HG03442 (cell line): Measurements from ENCODE around the gene DOCK4.

ENCODE experiments used
- ATAC-seq: cut with Tn5 transposase; IDR thresholded peaks from one replicate; pipeline ENCODE4 v1.9.1; 2021; ENCODE audit warnings: mild to moderate bottlenecking, moderate library complexity; ENCODE audit not compliant: unreplicated experiment

Gene DOCK4

DNA sequence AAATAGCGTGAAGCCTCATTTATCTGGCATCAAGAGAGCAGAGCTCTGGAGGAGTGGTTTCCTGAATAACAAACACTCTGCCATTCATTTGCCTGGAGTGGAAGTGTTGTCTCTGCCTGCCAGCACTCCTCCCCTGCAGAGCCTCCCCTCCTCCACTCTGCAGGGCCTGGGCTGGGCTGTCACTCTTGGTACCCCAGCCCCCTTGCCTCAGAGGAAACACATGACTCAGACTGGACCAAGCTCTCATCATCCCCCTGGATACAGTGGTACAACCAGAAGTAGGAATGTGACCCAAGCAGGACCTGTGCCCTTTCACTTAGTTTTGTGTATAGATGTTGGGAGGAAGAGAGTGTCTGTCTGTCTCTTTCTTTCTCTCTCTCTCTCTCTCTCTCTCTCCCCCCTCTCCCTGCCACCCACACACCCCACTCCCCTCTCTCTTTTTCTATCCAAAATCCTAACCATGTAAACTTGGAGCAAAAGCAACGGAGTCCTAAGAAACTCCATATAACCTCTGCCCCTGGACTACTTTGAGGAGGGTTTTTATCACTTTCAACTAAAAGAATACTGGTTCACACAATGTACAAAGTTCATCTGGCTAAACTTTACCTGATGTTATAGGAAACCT, 43.9 kb downstream of the DOCK4 start:
- no peak for ATAC-seq

- no peak for ATAC-seq
Observed at GRCh38 chr7:112161253-112162141, 44.7 kb downstream of the DOCK4 start.

DNA sequence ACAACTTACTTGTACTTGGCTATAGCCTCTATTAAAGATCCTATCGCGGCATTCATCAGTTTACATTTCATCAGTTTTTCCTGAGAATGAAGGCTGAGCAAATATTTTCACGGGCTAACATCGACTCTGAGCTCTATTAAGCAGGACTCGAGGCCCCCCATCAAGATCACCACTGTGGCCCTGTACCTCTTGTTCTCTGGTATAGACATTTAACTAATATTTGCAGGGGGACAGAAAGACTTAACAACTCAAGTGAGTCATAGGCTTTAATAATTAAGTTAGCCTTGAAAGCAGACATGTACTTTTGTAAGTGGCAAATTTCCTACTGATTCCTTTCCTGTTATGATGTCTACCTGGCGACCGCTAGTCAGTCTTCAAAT, 45.4 kb downstream of the DOCK4 start:
- ATAC-seq, result no peak

- ATAC-seq, result no peak
Observed at GRCh38 chr7:112160130-112160770, 45.9 kb downstream of the DOCK4 start.

DNA sequence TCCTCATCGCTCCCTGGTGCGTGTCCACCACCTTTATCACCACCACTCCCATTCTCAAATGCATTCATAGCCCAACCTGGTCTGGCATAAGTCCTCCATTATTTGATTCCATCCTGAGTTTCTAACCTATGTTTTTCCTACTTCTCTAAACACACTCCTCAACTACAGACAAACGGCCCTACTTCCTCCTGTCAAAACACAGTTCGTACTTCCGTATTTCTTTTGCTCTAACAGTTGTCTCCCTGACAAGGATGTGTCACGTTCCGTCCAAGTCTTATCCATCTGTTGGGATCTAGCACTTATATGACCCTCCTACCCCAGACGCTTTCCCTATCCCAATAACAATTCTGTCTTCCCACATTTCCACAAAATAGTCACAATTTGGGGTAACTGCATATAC, 46.8 kb downstream of the DOCK4 start:
- ATAC-seq, result no peak

GRCh38 chr7:112157072-112157471, 49.1 kb downstream of the DOCK4 start:
- ATAC-seq, result no peak

GRCh38 chr7:112156412-112156811, 49.8 kb downstream of the DOCK4 start:
- no peak for ATAC-seq

DNA sequence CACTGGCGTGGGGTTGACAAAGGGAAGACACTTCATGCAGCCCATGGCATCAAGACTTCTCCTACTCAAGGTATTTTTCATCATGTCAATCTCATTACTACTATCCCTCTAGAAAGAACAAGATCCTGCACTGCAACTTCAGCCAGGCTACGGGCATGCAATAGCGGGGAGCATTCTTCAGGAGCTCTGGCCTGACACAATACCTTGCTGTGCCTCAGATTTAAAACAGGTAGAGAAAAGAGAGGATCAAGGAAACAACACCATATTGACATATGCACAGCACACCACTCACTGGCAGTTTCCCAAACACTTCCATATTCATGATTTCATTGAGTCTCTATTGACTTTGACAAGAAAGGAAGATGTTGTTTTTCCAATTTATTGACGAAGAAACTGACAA, 51.5 kb downstream of the DOCK4 start:
- no peak for ATAC-seq

- ATAC-seq, result no peak
Observed at GRCh38 chr7:112152186-112152585, 54.0 kb downstream of the DOCK4 start.

GRCh38 chr7:112150823-112151641, 55.2 kb downstream of the DOCK4 start:
- no peak for ATAC-seq

GRCh38 chr7:112149734-112150133, 56.5 kb downstream of the DOCK4 start:
- ATAC-seq, result no peak

- ATAC-seq, result no peak
Observed at GRCh38 chr7:112147793-112148361, 58.3 kb downstream of the DOCK4 start.

GRCh38 chr7:112145206-112145605, 61.0 kb downstream of the DOCK4 start:
- no peak for ATAC-seq

GRCh38 chr7:112144284-112145059, 61.7 kb downstream of the DOCK4 start:
- ATAC-seq, result no peak

DNA sequence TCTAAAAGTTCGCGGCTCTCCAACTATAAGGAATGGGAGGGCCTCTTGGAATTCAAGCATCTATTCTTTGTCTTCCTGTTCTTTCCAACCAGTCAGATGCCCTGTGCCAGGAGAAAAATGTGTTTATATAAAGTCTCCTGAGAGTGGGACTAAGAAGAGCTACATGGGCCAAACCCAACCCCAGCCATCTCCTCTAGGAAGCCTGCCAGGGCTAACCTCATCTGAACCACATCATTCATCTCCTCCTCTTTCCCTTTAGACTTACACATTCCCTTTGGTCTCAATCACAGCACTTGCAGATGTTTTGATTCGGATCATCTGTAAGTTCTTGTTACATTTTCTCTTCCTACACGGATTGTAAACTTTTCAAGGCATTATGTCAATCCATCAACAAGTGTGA, 62.6 kb downstream of the DOCK4 start:
- no peak for ATAC-seq

DNA sequence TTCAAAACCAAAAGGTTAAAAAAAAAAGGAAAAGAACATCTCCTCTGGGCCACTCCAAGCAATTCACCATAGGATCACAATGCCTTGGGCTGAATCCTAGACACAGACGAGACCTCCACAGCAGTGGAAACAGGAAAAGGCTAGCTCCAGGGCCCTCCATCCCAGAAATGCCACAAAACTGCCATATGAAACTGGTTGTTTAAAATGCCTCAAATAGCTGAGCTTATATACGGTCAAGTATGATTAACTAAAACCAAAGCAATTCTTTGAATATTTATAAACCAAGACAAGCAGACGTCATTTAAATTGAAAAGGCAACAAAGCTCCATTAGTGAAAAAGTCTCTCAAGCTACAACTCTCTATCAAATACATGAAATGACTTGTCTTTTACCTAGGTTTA, 63.1 kb downstream of the DOCK4 start:
- no peak for ATAC-seq

DNA sequence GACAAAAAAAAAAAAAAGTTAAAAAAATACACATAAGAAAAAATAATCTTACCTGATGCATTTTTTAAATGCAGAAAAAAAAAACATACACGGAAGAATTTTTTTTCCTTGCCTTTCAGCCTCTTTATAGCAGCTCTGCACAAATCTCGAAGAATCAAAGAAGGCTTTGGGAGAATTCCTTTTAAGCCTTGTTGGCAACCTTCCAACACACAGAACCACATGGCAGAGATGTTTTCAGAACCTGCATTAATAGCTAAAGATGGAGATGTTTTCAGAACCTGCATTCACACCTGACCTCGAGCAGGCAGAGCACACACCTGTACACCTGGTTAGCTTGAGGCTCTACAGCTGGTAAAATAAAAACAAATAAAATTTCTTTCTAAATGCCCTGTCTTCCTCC, 65.6 kb downstream of the DOCK4 start:
- ATAC-seq, result no peak

DNA sequence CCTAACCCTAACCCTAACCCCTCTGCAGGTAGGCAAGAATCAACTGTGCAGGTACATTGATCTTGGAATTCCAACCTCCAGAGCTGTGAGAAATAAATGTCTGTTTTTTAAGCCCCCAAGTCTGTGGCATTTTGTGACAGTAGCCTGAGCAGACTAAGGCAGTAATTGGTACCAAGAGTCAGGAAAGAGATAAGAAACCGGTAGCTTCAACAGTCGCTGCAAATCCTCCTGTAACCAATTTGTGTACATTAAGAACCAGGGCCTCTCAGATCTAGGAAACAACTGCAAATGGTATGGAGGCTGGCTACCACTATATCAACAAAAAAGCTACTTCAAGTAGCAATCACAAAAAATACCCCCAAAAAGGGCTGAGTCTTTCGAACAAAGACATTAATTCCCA, 67.3 kb downstream of the DOCK4 start:
- ATAC-seq, result no peak

DNA sequence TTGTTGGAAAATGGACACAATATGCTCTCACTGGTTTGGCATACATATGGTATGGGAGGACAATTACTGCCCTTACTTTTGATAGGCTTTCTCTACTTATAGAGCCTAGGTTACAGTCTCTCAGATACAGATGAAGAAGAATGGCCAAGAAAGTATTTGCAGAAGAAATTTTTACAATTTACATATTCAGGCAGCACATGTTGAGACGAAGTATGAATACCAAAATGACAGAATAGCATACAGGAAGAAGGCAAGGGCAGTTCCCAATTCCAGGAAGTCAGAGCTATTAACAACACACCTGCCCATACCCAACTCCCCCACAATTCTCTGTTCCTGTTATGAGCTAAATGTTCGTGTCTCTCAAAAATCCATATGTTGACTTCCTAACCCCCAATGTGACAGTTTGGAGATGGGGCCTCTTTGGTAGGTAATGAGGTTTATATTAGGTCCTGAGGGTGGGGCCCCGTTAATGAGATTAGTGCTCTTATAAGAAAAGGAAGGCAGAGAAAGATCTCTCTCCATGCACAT, 67.8 kb downstream of the DOCK4 start:
- ATAC-seq, result no peak
